ENCODE results near the gene KMT2D.

- TF ChIP-seq CTCF (IDR thresholded peaks at IDR 0.05; ENCODE audit: low read length) (no peak), EZH2 (IDR thresholded peaks at IDR 0.05; ENCODE audit: borderline replicate concordance, low read length) (no peak)
These were observed 30.5 kb downstream of the KMT2D start for GRCh38 chr12:49030119-49030518.
